Suppressor macrophage (primary cell): ENCODE measurements around the gene HLA-DRB5.
"Not testable (repeated sequence)": the region's sequence is repeated elsewhere in the genome, so short reads cannot be mapped to it uniquely, and the experiment has no call there.

Experiments used
- DNase-seq, 4 experiments: peaks; one replicate each; pipeline ENCODE4 v3.0.0-alpha.2; 2020 to 2022

The HLA-DRB5 gene

GRCh38 chr6:32501016-32501415, 29.1 kb downstream of the HLA-DRB5 start:
- DNase-seq: no peak

- DNase-seq: no peak
Measured at GRCh38 chr6:32492351-32492750, 37.7 kb downstream of the HLA-DRB5 start.

DNA sequence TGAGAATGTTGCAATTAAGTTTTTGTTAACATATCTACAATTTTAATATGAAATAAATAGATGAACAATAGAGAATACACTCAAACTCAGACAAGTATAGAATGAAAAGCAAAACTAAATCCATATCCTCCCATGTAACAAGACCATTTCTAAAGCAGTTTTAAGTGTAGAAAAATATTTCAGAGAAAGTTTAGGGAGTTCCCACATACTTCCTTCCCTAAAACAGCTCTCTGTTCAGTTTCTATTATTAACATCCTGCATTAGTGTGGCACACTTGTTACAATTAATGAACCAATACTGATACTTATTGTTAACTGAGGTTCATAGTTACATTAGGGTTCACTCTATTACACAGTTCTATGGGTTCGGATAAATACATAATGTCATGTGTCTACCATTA, 38.4 kb downstream of the HLA-DRB5 start:
- no peak for DNase-seq

GRCh38 chr6:32488083-32488482, 42.0 kb downstream of the HLA-DRB5 start:
- no peak for DNase-seq

DNA sequence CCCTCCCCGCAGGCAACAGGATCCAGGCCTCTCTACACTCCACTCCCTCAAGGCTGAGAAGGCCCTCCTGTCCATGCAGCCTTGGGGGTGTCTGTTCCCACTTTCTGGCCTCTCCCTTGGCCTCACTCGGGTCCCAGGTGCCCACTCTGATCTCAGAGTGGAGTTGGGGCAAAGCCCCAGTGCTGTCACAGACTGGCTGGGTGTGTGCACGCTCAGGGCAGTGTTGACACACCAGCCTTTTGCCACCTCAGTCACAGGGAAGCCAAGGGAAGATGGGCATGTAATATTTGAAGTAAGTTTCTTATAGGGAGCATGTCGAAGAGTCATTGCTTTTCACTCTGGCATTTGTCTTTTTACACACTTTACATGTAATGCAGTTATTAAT, 45.5 kb downstream of the HLA-DRB5 start:
- no peak for DNase-seq

DNA sequence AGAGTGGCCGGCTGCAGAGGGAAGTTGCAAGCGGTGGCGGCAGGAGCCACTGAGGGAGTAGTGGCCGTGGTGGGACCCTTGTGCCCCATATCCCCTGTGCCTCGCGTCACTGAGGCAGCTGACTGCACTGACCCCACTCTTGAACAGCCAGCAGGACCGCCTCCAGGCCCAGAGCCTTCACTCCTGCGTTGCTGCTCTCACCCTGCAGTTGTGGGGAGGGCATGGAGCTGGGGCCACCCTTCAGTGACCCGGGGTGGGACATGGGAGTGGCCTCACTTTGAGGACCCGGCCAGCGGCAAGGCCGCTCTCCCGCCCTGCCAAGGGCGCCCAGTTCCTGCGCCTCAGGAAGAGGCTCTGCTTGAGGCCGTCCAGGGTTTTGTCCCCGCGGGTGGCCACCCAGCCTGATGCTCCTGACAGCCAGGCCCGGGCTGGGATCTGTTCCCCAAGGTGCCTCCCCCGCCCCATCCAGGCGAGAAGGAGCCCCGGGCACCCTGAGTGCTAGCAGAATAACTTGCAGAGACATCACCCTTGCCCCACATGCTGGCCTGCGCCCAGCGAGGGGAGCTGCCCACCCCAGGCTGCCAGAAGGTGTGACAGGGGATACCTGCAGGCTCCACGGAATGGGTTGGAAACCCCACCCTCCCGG, 46.0 kb downstream of the HLA-DRB5 start:
- no peak for DNase-seq

DNA sequence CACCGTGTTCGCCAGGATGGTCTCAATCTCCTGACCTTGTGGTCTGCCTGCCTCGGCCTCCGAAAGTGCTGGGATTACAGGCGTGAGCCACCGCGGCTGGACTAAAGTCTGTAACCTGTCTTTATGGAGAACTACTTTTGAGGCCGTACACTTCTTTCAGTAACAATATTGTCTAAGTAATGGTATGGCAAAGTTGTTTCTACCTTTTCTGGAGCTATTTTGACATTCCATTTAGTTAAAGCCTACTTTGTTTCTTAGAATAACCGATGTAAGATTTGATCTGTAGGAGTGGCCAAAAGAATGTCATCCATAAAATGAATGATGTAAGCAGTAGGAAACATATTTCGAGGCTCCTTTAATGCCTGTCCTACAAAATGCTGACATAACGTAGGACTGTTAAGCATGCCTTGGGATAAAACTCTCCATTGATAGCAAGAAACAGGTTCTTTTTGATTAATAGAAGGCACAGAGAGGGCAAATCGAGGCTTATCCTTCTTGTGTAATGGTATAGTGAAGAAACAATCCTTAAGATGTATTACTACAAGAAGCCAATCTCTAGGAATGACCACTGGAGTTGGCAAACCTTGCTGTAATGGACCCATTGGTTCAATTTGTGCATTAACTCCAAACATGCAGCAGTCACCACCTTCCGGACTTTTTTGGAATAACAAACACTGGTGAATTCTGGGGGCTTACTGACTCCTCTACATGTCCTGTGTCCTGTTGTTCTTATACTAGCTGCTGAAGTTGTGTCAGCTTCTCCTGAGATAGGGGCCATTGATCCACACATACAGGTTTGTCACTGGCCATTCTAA, 54.5 kb downstream of the HLA-DRB5 start:
- no peak for DNase-seq

DNA sequence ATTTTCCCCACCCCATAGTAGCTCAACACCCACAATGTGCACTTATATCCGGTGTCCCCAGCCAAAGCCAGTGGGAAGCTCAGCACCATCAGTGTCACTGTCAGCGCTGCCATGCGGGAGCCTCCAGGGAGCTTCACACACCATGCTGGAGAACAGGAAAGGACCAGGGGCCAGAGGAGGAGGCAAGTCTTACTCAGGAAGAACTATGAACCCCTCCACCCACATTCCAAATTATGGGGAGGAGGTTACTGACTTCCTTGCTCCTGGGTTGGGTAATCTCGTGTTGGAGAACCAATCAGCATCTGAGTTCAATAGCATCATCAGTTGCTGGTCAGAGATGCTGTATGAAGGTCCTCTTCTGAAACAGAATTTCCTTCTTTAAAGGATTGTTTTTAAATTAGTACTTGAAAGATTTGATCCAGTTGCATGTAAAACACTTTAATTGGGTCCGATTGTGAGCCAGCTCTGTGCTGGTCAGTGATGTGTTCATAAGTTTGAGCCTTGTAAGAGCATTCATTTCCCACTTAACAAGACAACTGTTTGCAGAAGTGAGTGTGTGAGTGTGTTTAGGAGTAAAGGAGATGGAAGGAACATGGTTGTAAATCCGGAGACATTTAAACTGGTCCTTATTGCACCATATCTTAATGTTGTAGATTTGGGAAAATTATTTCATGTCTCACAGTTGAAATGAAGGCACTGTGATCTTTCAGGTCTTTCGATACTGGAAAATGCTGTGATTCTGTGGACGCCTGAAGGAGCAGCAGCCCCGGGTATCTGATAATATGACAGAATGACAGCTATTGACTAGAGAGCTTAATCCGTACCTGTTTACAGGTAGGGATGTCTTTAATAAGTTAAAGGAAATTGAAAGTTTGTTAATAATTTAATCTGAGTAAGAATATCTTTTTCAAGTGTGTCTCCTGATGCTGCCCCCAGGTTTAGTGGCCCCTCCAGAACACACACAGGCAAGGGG, 56.4 kb downstream of the HLA-DRB5 start:
- peak; percentile 30 to 72 (median 52) for DNase-seq

GRCh38 chr6:32472781-32473375, 57.2 kb downstream of the HLA-DRB5 start:
- DNase-seq: peak; percentile 48 to 91 (median 69)

DNA sequence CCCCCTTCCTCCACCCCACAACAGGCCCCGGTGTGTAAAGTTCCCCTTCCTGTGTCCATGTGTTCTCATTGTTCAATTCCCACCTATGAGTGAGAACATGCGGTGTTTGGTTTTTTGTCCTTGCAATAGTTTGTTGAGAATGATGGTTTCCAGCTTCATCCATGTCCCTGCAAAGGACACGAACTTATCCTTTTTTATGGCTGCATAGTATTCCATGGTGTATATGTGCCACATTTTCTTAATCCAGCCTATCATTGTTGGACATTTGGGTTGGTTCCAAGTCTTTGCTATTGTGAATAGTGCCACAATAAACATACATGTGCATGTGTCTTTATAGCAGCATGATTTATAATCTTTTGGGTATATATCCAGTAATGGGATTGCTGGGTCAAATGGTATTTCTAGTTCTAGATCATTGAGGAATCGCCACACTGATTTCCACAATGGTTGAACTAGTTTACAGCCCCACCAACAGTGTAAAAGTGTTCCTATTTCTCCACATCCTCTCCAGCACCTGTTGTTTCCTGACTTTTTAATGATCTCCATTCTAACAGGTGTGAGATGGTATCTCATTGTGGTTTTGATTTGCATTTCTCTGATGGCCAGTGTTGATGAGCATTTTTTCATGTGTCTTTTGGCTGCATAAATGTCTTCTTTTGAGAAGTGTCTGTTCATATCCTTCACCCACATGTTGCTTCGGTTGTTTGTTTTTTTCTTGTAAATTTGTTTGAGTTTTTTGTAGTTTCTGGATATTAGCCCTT, 62.2 kb downstream of the HLA-DRB5 start:
- not testable (repeated sequence) for DNase-seq
